Measurements from ENCODE around the gene RGS17.
"Not testable (repeated sequence)": the region's sequence is repeated elsewhere in the genome, so short reads cannot be mapped to it uniquely, and the experiment has no call there.

The RGS17 gene

DNA sequence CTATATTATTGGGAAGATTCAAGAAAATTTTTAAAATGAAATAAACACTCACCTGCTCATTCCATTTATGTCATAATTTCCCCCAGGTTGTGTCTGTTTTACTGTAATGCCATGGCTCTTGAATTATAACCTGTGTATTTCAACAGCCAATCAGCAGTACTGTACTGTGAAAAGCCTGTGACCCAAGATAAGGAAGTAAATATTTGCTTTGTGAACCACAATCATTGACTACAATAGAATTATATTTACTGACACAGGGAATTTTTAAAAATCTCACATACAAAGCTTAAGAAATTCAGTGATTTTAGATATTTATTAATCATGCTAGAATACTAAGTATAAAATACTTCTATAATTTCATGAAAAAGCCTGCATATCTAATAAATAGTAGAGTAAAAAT is 6.0 kb downstream of the RGS17 start:
- DNase-seq (ENCODE audit: low read depth in 2 of 2), result no peak

DNA sequence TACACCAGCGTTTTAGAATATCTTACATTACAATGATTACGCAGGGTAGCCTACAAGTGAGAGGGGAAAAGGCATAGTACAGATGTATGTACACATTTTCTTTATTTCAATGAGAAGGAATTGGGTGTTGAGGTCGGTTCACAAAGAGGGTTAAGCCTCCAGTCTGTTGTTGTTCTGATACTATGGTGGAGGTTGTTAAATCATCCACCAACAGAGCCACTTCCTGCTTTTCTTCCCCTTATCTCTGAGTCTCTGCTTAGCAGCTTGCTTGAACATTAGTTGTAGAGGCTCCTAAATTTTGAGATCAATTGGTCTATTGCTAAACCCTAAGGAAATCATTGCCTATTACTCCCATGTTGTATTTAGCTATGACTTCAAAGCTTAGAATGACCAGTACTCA is 7.3 kb downstream of the RGS17 start:
- no peak for DNase-seq (ENCODE audit: low read depth in 2 of 2)

DNA sequence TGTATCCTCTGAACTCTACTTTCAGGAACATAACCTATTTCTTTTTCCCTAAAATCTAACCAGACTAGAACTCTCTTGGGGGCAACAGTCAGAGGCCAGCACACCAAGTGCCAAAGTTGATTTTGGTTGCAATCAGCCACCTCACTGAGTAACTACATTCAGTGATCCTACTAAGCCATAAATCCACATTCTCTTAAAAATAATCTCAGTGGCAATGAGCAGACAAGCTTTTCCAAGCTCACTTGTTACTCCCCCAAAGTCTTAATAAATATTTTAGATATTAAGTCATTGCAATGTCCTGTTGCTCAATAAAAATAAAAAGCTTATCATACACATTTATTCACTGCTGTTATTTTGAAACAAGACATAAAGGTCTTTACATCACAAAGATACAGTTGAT is 9.8 kb downstream of the RGS17 start:
- no peak for DNase-seq (ENCODE audit: low read depth in 2 of 2)

DNA sequence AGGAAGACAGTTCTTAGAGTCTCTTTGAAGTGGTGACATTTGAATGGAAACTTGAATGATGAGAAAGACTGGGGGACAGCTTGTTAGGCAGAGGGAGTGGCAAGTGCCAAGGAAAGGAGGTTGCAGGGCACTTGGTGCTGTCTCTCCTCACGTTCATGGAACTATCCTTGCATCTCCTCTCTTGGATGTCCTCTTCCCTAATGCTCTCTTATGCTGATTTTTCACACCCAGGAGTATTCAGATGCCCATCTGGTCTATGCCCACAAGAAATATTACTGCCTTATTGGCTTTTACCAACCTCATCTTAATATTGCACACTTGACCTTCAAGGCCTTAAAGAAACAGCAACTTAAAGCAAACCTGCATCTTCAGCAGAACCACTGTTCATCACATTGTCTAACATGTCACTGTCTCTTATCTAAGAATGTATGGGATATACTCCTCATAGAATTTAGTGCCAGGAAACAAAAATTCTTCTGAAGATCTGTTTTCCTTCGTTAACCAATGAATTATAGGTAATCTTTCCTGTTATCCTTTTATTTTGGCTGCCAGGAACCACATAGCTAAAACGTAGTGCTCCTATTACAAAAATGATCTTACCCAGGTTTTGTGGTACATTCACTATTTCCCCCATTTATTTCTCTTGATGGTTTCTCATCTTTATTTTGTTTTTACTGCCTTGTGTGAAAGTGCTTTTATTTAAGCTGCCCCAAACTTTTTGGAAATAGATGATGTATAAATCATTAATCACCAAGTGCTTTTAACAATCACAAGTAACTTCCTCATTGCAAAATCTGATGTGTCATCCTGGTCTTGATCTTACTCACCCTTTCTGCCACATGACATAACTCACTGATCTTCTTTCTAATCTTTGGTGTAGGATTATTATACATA is 12.8 kb downstream of the RGS17 start:
- DNase-seq (ENCODE audit: low read depth in 2 of 2), result peak in 1 of 2 experiments; percentile 22

DNA sequence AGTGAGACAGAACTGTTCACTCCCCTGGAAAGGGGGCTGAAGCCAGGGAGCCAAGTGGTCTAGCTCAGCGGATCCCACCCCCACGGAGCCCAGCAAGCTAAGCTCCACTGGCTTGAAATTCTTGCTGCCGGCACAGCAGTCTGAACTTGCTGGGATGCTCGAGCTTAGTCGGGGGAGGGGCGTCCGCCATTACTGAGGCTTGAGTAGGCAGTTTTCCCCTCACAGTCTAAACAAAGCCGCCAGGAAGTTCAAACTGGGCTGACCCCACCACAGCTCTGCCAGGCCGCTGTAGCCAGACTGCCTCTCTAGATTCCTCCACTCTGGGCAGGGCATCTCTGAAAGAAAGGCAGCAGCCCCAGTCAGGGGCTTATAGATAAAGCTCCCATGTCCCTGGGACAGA is 20.0 kb downstream of the RGS17 start:
- not testable (repeated sequence) for DNase-seq (ENCODE audit: low read depth in 2 of 2)

DNA sequence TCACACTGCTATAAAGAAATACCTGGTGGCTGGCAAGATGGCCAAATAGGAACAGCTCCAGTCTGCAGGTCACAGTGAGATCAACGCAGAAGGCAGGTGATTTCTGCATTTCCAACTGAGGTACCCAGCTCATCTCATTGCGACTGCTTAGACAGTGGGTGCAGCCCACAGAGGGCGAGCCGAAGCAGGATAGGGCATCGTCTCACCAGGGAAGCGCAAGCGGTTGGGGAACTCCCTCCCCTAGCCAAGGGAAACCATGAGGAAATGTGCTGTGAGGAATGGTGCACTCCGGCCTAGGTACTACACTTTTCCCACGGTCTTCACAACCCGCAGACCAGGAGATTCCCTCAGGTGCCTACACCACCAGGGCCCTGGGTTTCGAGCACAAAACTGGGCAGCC is 20.5 kb downstream of the RGS17 start:
- DNase-seq (ENCODE audit: low read depth in 2 of 2), result not testable (repeated sequence)

DNA sequence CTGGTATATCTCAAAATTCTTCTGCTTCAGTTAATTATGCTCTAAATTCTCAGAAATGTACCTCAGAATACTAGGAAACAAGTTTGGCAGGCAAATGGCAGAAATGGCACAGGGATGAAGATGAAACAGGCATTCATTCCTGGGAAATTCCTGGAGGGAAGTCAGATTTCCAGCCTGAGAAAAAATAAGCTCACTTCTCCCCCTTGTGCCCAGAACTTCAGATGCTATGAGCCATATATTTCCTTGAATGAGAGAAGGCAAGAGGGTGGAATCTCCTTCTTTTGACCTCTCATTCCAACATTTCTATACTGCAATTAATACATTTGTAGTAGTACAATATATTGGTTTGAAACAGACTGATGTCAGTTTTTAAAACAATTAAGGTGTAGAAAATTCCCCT is 22.8 kb downstream of the RGS17 start:
- no peak for DNase-seq (ENCODE audit: low read depth in 2 of 2)

DNA sequence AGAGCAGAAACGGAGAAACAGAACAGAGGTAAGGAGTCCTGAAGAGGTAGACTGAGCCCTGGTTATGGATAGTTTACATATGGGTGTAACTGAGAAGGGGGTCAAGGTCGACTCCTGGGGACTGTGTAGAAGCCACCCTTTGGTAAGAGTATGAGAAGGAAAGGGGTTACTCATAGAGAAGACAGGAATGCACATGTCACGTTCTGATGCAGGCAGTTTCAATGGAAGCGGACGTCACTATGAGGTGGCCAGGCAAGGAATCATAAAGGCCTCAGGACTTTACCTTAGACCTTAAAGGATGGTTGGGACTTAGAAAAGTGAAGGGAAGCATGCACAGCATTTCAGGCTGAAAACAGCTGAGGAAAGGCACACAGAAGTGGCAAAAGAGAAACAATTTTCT is 25.1 kb downstream of the RGS17 start:
- DNase-seq (ENCODE audit: low read depth in 2 of 2), result no peak

DNA sequence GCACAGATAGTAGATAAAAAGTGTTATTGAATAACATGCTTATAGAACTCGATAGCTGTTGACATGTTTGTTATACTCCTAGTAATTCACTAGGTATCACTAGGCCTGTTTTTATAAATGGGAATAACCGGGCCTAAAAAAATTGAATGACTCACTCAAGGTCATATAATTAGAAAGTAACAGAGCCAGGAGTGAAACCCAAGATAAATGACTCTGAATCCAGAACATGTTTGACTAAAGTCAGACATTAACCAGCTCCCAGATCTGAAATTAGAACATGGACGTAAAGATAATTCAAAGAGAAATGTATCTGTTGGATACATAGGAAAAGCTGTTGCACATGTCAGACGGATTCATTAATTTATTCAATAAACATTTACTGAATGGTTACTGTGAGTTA is 26.9 kb downstream of the RGS17 start:
- DNase-seq (ENCODE audit: low read depth in 2 of 2), result no peak

DNA sequence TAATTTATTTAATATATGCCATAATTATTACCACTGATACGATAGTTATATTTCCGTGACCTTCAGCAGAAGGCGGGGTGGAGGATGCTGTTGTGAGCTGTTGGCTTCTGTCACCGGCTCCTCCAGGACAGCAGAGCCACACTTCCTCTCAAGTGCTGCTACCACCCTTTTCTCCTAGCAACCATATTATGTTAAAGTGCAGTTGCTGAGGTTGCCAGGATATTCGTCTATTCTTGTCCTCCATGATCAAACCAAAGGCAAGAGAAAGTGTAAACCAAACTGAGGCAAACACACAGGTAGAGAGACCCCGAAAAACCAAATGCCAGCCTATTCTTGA is 27.8 kb downstream of the RGS17 start:
- no peak for DNase-seq (ENCODE audit: low read depth in 2 of 2)

DNA sequence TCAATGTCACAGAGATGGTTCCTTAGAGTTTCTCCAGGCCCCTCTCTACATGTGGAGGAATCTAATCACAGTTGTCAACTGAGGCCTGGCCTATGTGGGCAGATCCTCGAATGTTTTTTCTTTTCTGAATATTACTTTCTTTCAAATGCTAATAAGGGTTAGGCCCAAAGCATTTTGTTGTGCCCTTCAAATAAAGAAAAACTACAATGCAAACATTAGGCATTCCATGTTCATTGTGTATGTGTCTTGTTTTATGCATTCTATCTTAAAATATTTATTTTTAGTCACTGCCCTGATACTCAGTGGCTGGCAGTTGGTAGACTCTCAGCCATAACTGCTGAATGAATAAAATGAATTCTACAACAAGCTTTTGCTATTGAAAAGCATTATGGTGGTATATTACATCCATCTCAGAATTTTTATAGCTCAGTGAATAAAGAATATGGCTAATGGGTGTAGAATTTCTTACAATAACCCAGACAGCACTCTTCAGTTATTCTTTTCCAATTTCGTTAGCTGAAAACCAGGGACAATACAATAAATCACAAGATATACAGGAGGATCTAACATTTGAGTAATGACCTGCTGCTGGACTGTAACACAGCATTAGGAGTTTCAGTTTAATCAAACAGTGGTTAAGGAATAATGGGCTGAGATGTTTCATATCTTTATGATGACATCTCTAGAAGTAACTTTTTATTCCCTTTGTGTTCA is 28.3 kb downstream of the RGS17 start:
- DNase-seq (ENCODE audit: low read depth in 2 of 2), result no peak

DNA sequence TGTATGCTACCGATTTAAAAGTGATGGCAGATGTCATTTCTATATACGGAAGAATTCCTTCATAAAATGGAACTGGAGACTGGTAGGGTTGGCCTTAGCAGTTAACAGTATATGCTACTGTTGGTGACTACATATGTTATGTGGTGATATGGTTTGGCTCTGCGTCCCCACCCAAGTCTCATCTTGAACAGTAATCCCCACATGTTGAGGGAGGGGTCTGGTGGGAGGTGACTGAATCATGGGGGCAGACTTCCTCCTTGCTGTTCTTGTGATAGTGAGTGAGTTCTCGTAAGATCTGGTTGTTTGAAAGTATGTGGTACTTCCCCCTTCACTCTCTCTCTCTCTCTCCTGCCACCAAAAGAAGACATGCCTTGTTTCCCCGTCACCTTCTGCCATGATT is 29.6 kb downstream of the RGS17 start:
- DNase-seq (ENCODE audit: low read depth in 2 of 2), result no peak

DNA sequence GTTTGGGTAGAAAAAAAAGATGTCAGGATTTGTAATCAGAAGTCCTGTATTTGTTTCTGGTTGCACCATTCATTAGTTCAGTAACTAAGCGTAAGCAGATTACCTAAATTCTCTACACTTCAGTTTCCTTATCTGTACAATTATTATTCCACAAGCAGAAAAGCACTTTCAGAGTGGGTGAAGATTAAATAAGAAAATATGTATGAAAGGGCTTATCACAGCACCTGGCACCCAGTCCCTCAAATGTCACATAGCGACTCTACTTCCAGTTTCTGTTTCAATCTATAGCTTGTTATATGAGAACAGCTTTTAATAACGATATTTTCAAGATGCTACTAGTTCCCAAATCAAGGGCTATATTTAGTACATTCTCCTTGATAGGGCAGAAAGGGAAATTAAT is 31.4 kb downstream of the RGS17 start:
- no peak for DNase-seq (ENCODE audit: low read depth in 2 of 2)

DNA sequence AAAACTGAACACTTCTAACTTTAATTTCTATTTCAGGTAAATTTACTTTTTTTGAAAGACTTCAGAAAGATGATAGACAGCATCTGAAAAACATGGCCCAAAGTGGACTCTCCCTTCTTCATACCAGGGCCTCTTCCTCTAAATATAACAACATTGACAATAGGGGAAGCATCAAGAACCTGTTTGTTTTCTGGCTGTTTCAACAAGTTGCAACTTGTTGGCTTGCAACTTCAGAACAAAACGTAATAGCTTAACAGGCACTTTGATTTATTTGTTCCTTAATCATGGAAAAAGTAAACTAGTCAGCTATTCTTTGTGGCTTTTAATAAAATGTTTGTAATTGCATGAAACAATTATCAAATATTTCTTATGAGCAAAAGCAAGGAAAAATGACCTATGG is 34.3 kb downstream of the RGS17 start:
- DNase-seq (ENCODE audit: low read depth in 2 of 2), result no peak

DNA sequence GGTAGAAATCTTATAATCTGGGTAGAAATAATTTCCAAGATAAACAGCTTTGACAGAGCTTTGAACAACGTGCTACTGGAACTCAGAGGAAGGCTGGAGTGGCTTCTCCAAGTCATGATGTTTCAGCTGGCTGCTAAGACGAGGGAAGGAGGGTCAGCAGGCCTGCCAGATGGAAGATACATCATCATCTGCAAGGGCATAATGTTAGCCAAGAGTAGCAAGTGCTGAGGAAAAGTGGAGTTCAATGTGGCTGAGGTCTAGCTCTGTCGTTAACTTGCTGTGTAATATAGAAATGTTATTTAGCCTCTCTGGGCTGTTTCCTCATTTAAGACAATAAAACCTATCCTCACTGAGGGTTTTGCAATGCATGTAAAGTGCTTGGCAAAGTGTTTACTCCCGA is 35.1 kb downstream of the RGS17 start:
- DNase-seq (ENCODE audit: low read depth in 2 of 2), result no peak

DNA sequence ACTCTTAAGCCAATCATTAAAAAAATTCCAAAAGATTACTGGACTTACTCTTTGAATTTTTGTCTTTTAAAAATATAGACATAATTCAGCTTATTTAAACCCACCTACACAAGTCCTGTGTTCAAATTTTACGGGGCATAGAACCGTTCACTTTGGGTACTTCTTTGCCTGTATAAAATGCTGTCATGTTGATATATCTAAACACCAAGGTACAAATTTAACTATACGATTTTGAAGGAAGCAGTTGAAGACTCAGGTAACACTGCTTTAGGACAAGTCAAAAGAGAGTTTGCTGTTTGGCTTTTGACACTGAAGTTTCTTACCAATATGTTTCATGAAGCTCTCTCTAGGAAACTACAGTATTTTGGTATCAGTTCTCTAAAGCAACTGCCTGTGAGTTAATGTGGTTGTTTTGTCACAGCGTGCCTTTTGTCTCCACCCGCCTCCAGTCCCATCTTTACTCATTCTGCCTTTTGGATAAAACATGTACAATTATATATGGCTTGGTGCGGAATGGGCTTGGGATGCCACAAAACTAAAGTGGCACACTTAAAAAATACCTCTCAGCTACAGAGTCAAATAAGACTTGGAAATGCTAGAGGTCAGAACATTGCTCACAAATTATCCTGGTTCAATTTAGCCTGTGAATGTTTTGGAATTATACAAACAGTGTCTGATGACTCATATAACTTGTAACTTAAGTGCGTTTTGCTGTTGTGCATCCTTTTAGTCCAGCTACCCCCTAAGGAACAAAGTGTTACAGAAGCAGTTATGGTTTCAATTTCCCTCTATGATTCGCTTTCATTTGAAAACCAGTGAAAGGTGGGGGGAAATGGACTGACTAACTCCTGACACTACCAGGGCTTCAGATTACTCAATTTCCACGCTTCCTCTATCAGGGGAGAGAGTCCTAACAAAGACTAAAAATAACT is 38.7 kb downstream of the RGS17 start:
- peak; percentile 77 to 80 for DNase-seq (ENCODE audit: low read depth in 2 of 2)

DNA sequence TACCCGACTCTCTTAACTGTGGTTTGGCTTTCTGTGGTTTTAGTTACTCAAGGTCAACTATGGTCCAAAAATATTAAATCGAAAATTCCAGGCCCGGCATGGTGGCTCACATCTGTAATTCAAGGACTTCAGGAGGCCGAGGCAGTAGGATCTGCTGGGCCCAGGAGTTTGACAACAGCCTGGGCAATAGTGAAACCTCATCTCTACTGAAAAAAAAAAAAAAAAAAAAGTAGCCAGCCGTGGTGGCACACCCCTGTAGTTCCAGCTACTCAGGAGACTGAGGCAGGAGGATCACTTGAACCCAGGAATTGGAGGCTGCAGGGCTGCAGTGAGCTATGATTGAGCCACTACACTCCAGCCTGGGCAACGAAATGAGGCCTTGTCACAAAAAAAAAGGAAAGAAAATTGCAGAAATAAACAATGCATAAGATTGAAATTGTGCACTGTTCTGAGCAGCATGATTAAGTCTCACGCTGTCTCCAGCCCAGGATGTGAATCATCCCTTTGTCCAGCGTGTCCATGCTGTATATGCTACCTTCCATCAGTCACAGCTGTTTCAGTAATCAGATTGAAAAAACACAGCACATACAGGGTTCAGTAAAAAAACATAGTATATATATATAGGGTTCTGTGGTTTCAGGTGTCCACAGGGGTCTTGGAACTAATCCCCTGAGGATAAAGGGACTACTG is 40.7 kb downstream of the RGS17 start:
- peak; percentile 16 to 34 for DNase-seq (ENCODE audit: low read depth in 2 of 2)

DNA sequence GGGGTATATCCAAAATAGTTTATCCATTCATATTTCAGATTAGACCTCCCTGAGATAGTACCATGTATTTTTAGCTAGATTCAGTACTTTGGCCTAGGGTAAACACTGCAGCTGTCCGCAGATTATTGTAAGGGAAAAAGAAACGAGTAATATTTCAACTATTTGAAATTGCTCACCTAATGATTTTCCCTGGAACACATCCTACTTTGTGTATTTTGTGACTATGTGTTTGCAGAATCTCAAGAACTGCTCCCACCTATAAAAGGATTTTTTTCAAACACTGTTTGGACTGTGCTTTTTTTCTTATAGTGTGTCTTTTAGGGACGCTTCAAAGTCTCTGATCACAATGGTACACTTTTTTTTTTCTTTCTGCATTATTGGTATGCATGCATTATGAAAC is 42.3 kb downstream of the RGS17 start:
- DNase-seq (ENCODE audit: low read depth in 2 of 2), result no peak

DNA sequence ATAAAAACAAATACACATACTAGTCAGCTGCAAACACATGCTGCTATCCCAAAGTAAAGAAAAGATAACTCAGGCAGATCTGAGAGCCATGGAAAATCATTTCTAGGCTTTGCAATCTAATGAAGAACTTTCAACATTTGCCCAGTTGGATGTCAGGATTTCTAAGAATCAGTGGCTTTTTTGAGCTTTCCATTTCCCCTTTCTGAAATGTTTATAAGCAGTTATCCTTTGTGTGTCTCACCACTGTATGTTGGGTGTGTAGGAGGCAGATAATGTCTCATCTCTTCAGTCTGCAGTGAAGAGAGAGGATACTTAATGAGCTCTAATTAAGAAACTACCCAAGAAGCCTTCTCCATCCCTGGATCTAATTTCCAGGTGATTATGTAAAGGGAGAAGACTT is 43.6 kb downstream of the RGS17 start:
- no peak for DNase-seq (ENCODE audit: low read depth in 2 of 2)

DNA sequence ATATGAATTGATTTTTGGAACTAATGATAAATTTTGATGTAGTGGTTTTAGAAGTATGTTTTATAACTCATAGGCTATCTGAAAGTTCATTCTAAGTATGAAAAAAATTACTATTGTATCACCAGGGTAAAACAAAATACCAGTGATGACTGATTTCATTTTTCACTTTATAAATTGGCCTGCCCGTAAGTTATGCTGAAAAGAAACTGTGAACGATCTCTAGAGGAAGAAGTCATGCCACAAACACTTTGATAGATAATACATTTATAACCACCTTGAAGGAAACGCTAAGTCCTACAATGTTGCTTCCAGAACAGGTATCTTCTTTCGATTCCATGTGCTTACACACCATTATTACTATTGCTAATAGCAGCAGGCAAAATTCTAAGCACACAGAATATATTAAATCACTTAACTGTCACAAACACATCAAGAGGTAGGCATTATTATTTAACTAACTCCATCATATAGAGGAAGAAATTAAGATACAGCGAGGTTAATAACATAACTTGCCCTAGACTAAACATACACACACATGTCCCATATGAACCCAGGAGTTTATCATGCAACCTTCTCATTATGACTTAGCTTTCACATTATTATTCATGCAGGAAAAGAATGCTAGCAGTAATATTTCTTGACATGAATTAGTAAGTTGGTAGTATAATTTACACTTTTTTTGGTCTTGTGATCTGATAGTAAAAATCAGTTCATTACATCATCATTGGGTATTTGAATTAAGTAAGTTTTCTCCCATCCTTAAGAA is 44.7 kb downstream of the RGS17 start:
- no peak for DNase-seq (ENCODE audit: low read depth in 2 of 2)

DNA sequence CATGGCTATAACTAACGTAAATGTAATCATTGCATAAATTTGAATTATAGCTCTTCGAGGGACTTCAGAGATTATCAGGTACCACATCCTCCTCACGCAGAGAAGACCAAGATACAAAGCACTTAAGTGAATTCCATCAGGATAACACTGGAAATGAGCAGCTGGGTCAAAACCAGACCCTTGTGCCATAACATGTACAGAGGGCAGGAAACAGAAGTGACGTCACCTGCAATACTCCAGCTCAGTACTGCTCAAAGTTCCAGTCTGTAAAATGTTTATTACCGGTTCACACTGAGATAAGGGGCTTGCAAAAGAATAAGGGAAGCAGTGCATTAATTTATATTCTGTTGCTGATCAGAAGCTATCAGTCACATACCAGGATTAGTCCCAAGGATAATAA is 45.8 kb downstream of the RGS17 start:
- DNase-seq (ENCODE audit: low read depth in 2 of 2), result no peak

Measured in fibroblast of skin of left quadriceps (primary cell).